ENCODE data around the gene AKAP13.
A peak's percentile ranks its signal among the peaks of the same experiment; 100 is the strongest.
"Not testable (repeated sequence)": the region's sequence is repeated elsewhere in the genome, so short reads cannot be mapped to it uniquely, and the experiment has no call there.

Gene AKAP13

GRCh38 chr15:85583442-85583841 lies 203.0 kb downstream of the AKAP13 start:
- no peaks in the 10 kb centered on the region for H3K9me3 Mint-ChIP-seq
- H3K27me3 Mint-ChIP-seq (ENCODE audit: low read depth), result no peaks in the 10 kb centered on the region
- no peak for TF ChIP-seq CTCF (IDR thresholded peaks at IDR 0.05; ENCODE audit: unreplicated experiment in 3 of 3)
- peaks cover 81% of the 10 kb centered on the region for H3K4me1 Mint-ChIP-seq
- peaks cover 75% of the 10 kb centered on the region for H3K36me3 Mint-ChIP-seq (ENCODE audit: low read depth)
- H3K4me3 Mint-ChIP-seq, result peak overlapping the region; percentile 31 to 86 (median 69)
- H3K27ac Mint-ChIP-seq, result peak overlapping the region; percentile 79 to 88 (median 88)

- H3K4me1 Mint-ChIP-seq, result peaks cover 81% of the 10 kb centered on the region
These were observed 203.6 kb downstream of the AKAP13 start for GRCh38 chr15:85583923-85584390.

GRCh38 chr15:85584872-85585271 lies 204.5 kb downstream of the AKAP13 start:
- H3K36me3 Mint-ChIP-seq (ENCODE audit: low read depth), result peaks cover 67% of the 10 kb centered on the region
- TF ChIP-seq CTCF (IDR thresholded peaks at IDR 0.05; ENCODE audit: unreplicated experiment in 3 of 3), result no peak
- no peaks in the 10 kb centered on the region for H3K27me3 Mint-ChIP-seq (ENCODE audit: low read depth)
- peak overlapping the region in 2 of 3 experiments; percentile 26 to 88 for H3K27ac Mint-ChIP-seq
- no peaks in the 10 kb centered on the region for H3K9me3 Mint-ChIP-seq
- H3K4me1 Mint-ChIP-seq, result peaks cover 79% of the 10 kb centered on the region
- H3K4me3 Mint-ChIP-seq, result peak overlapping the region in 1 of 3 experiments; percentile 16

More at GRCh38 chr15:85583923-85584390, 203.6 kb downstream of the AKAP13 start:
- H3K4me3 Mint-ChIP-seq, result peak overlapping the region; percentile 31 to 86 (median 69)
- no peak for TF ChIP-seq CTCF (IDR thresholded peaks at IDR 0.05; ENCODE audit: unreplicated experiment in 3 of 3)
- H3K27me3 Mint-ChIP-seq (ENCODE audit: low read depth), result no peaks in the 10 kb centered on the region
- peak overlapping the region; percentile 79 to 88 (median 88) for H3K27ac Mint-ChIP-seq
- no peaks in the 10 kb centered on the region for H3K9me3 Mint-ChIP-seq
- peaks cover 75% of the 10 kb centered on the region for H3K36me3 Mint-ChIP-seq (ENCODE audit: low read depth)

GRCh38 chr15:85586196-85586595 lies 205.8 kb downstream of the AKAP13 start:
- peak overlapping the region in 1 of 3 experiments; percentile 88 for H3K27ac Mint-ChIP-seq
- not testable (repeated sequence) for H3K27me3 Mint-ChIP-seq (ENCODE audit: low read depth); H3K9me3 Mint-ChIP-seq
- H3K4me3 Mint-ChIP-seq, result peak overlapping the region in 1 of 3 experiments; percentile 43
- H3K36me3 Mint-ChIP-seq (ENCODE audit: low read depth), result peaks cover 54% of the 10 kb centered on the region
- peaks cover 69% of the 10 kb centered on the region for H3K4me1 Mint-ChIP-seq

- H3K4me1 Mint-ChIP-seq, result peaks cover 68% of the 10 kb centered on the region
- peaks cover 41% of the 10 kb centered on the region for H3K36me3 Mint-ChIP-seq (ENCODE audit: low read depth)
- H3K4me3 Mint-ChIP-seq, result no peak overlapping the region
- no peaks in the 10 kb centered on the region for H3K9me3 Mint-ChIP-seq
- TF ChIP-seq CTCF (IDR thresholded peaks at IDR 0.05; ENCODE audit: unreplicated experiment in 3 of 3), result no peak
- H3K27me3 Mint-ChIP-seq (ENCODE audit: low read depth), result no peaks in the 10 kb centered on the region
- peak overlapping the region; percentile 53 to 85 (median 81) for H3K27ac Mint-ChIP-seq
These were observed 207.5 kb downstream of the AKAP13 start for GRCh38 chr15:85587707-85588411.

- Mint-ChIP-seq H3K27ac (peak overlapping the region; percentile 53 to 85 (median 81)), H3K27me3 (ENCODE audit: low read depth) (no peaks in the 10 kb centered on the region), H3K36me3 (ENCODE audit: low read depth) (peaks cover 34% of the 10 kb centered on the region), H3K9me3 (no peaks in the 10 kb centered on the region), H3K4me3 (peak overlapping the region in 1 of 3 experiments; percentile 5), H3K4me1 (peaks cover 60% of the 10 kb centered on the region)
- no peak for TF ChIP-seq CTCF (IDR thresholded peaks at IDR 0.05; ENCODE audit: unreplicated experiment in 3 of 3)
These were observed 208.3 kb downstream of the AKAP13 start for GRCh38 chr15:85588677-85589076.
